ENCODE data around the gene UBAC2.

Gene UBAC2

DNA sequence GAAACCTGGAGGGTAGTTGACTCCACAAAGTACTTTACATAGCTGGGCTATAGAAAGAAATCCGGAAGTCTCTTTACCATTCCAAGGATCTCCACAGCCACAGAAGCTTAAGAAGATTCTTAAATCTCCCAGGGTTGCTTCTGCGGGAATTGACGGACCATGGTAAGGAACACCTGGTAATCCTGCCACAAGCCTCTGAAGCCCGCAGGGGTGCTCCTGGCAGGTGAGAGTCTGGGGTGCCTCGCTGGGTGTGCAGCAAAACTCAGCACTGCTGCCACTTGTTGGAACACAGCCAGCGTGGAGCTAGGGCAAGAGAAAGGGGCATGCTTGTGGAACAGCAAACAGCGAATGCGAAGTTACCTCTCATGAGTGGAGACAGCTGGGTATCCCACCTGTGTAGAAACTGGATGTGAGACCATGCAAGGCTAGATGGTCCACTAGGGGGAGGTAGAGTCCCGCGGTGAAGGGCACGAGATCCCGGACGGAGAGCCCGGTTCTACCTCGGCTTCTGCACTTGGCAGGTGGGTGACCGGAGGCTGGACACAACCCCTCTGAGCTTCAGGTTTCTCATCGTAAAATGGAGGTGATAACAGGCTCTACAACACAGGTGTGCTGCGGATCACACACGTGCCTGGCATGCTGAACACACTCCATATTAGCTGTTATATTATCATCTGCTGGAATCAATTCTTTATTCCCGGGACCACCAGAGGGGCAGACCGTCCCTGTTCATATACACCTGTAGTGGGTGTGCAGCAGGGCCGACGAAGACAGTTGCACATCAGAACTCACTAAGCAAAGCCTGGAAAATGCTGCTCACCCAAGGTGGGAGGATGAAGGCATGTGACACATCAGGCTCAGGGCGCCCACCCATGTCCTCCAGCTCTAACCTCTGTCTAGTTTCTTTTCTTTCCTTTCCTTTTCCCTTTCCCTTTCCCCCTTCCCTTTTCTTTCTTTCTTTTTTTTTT lies 24.1 kb upstream of the UBAC2 start:
- H3K36me3 ChIP-seq (ENCODE audit: insufficient read depth) = no peaks in the 10 kb centered on the region
- peak overlapping the region; percentile 42 for H3K4me2 ChIP-seq
- no peaks in the 10 kb centered on the region for H4K20me1 ChIP-seq (ENCODE audit: insufficient read depth)
- H2AFZ ChIP-seq (ENCODE audit: low read depth) = peak overlapping the region; percentile 47; the same call in 1 of the 2 replicates
- TF ChIP-seq, protein P1, sequence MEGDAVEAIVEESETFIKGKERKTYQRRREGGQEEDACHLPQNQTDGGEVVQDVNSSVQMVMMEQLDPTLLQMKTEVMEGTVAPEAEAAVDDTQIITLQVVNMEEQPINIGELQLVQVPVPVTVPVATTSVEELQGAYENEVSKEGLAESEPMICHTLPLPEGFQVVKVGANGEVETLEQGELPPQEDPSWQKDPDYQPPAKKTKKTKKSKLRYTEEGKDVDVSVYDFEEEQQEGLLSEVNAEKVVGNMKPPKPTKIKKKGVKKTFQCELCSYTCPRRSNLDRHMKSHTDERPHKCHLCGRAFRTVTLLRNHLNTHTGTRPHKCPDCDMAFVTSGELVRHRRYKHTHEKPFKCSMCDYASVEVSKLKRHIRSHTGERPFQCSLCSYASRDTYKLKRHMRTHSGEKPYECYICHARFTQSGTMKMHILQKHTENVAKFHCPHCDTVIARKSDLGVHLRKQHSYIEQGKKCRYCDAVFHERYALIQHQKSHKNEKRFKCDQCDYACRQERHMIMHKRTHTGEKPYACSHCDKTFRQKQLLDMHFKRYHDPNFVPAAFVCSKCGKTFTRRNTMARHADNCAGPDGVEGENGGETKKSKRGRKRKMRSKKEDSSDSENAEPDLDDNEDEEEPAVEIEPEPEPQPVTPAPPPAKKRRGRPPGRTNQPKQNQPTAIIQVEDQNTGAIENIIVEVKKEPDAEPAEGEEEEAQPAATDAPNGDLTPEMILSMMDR (conservative IDR thresholded peaks at IDR 0.05; ENCODE audit: low read depth, low read length) = peak; percentile 73
- H3K9ac ChIP-seq = no peak overlapping the region
- H3K27me3 ChIP-seq (ENCODE audit: insufficient read depth, low read depth) = no peaks in the 10 kb centered on the region
- H3K79me2 ChIP-seq (ENCODE audit: insufficient read depth, low read depth) = no peaks in the 10 kb centered on the region
- no peak overlapping the region for H3K27ac ChIP-seq
- no peaks in the 10 kb centered on the region for H3K4me1 ChIP-seq (ENCODE audit: low read depth, poor library complexity, severe bottlenecking)
- H3K4me3 ChIP-seq (IDR thresholded peaks at IDR 0.05; ENCODE audit: insufficient read depth, low read depth, low read length) = no peak overlapping the region

DNA sequence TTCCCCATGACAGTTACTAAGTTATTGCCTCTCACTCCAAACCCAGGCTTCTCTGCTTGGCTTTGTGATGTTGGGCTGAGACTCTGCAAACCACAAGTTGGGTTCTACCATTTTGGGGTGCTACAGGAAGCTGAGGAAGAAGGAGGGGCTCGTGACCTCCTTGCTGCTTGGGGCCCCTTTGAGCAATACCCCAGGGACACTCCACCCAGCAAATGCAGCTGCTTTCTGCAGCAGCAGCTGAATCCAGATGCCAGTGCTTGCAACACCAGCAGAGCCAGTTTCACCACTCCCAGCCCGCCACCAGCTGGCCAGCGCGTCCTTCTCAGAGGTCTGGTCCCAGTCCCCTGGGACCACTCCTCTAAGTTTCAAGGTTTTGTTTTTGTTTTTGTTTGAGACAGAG lies 22.0 kb upstream of the UBAC2 start:
- Histone ChIP-seq H3K9ac (no peak overlapping the region), H3K4me1 (ENCODE audit: low read depth, poor library complexity, severe bottlenecking) (no peaks in the 10 kb centered on the region), H3K79me2 (ENCODE audit: insufficient read depth, low read depth) (no peaks in the 10 kb centered on the region), H3K27ac (no peak overlapping the region), H3K27me3 (ENCODE audit: insufficient read depth, low read depth) (no peaks in the 10 kb centered on the region), H3K4me3 (IDR thresholded peaks at IDR 0.05; ENCODE audit: insufficient read depth, low read depth, low read length) (no peak overlapping the region), H4K20me1 (ENCODE audit: insufficient read depth) (no peaks in the 10 kb centered on the region), H3K36me3 (ENCODE audit: insufficient read depth) (no peaks in the 10 kb centered on the region), H2AFZ (ENCODE audit: low read depth) (no peak overlapping the region), H3K4me2 (no peak overlapping the region)
- TF ChIP-seq, protein P1 (conservative IDR thresholded peaks at IDR 0.05; ENCODE audit: low read depth, low read length) = no peak

DNA sequence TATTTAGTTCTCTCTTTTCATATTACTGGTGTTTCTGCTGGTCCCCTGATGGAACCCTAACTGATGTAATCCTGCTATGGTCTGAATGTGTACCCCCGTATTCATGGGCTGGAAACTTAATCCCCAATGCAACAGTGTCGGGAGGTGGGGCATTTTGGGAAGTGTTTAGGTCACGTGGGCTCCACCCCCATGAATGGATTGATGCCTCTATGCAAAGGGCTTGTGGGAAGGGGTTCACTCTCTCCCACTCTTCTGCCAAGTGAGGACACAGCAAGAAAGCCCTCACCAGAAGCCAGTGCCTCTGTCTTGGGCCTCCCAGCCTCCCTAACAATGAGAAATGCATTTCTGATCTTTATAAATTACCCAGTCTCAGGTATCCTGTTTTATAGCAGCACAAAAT lies 21.2 kb upstream of the UBAC2 start:
- no peak overlapping the region for H3K4me3 ChIP-seq (IDR thresholded peaks at IDR 0.05; ENCODE audit: insufficient read depth, low read depth, low read length)
- no peak overlapping the region for H2AFZ ChIP-seq (ENCODE audit: low read depth)
- TF ChIP-seq, protein P1 (conservative IDR thresholded peaks at IDR 0.05; ENCODE audit: low read depth, low read length) = no peak
- no peaks in the 10 kb centered on the region for H3K4me1 ChIP-seq (ENCODE audit: low read depth, poor library complexity, severe bottlenecking)
- no peaks in the 10 kb centered on the region for H3K79me2 ChIP-seq (ENCODE audit: insufficient read depth, low read depth)
- H3K36me3 ChIP-seq (ENCODE audit: insufficient read depth) = no peaks in the 10 kb centered on the region
- no peak overlapping the region for H3K27ac ChIP-seq
- H4K20me1 ChIP-seq (ENCODE audit: insufficient read depth) = no peaks in the 10 kb centered on the region
- H3K9ac ChIP-seq = no peak overlapping the region
- H3K27me3 ChIP-seq (ENCODE audit: insufficient read depth, low read depth) = no peaks in the 10 kb centered on the region
- no peak overlapping the region for H3K4me2 ChIP-seq

DNA sequence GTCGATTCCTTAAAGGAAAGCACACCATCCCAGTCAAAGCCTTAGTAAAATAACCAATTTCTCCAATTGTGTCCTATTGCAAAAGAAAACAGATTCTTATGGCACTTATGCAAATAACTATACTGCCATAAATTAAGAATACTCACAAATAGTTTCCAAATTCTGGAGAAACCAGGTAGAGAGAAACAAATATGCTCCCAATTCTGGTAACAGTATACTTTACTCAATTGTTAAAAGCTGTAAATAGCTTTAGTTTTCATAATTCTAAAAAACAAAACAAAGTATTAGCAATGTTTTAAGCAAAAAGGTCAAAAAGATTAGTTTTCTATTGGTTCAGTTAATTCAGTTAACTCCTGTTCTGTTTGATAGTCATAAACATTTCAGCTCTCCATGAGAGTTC lies 18.2 kb upstream of the UBAC2 start:
- Histone ChIP-seq H3K4me2 (no peak overlapping the region), H3K27me3 (ENCODE audit: insufficient read depth, low read depth) (no peaks in the 10 kb centered on the region), H2AFZ (ENCODE audit: low read depth) (no peak overlapping the region), H3K36me3 (ENCODE audit: insufficient read depth) (no peaks in the 10 kb centered on the region), H4K20me1 (ENCODE audit: insufficient read depth) (no peaks in the 10 kb centered on the region), H3K27ac (no peak overlapping the region), H3K9ac (no peak overlapping the region), H3K79me2 (ENCODE audit: insufficient read depth, low read depth) (no peaks in the 10 kb centered on the region), H3K4me3 (IDR thresholded peaks at IDR 0.05; ENCODE audit: insufficient read depth, low read depth, low read length) (no peak overlapping the region), H3K4me1 (ENCODE audit: low read depth, poor library complexity, severe bottlenecking) (no peaks in the 10 kb centered on the region)
- TF ChIP-seq, protein P1 (conservative IDR thresholded peaks at IDR 0.05; ENCODE audit: low read depth, low read length) = no peak
